ENCODE results near the gene KLK11.

- TF ChIP-seq CTCF (IDR thresholded peaks at IDR 0.05) (no peak), EZH2 (IDR thresholded peaks at IDR 0.05) (no peak), EZH2phosphoT487 (IDR thresholded peaks at IDR 0.05) (no peak)
Measured at GRCh38 chr19:50998686-50999085, 27.7 kb downstream of the KLK11 start.
